Natural killer cell (primary cell): ENCODE measurements around the gene SGPP1. TPM values are rescaled to one million over a fixed set of nuclear protein-coding genes. Genes with fewer than 3 reads are reported as not detected.

Experiments used
- ATAC-seq, 3 donors: fragments of 150-1000 bp in 2 of 3; fragments of 200-7000 bp in 1 of 3; cut with Tn5 transposase; 1 replicate in 1 of 3; 2 replicates in 2 of 3; pipeline ENCODE4 v1.10.0; 2021; ENCODE audit warnings: mild to moderate bottlenecking in 2 of 3, moderate library complexity in 2 of 3
- DNase-seq, 2 donors: peaks; one replicate each; pipeline versions ENCODE4 v3.0.0 to v3.0.0-alpha.2; 2013 to 2021; ENCODE audit warnings: mixed read lengths in 1 of 2
- H3K27ac ChIP-seq: one replicate; pipeline ENCODE4 v1.5.1; 2013; ENCODE audit warnings: mild to moderate bottlenecking, low read length
- H3K27me3 ChIP-seq: one replicate; pipeline ENCODE4 v1.6.1; 2013; ENCODE audit warnings: low read length; ENCODE audit not compliant: control insufficient read depth, insufficient read depth
- H3K36me3 ChIP-seq: one replicate; pipeline ENCODE4 v1.6.1; 2013; ENCODE audit warnings: low read length; ENCODE audit not compliant: control insufficient read depth, insufficient read depth
- H3K4me1 ChIP-seq: one replicate; pipeline ENCODE4 v1.6.1; 2013; ENCODE audit warnings: low read length; ENCODE audit not compliant: control insufficient read depth, insufficient read depth
- H3K4me3 ChIP-seq: one replicate; pipeline ENCODE4 v1.5.1; 2013; ENCODE audit warnings: low read length
- H3K9me3 ChIP-seq: one replicate; pipeline ENCODE4 v1.6.1; 2013; ENCODE audit warnings: low read length; ENCODE audit not compliant: control insufficient read depth, insufficient read depth
- H3K27ac Mint-ChIP-seq, 2 donors: one replicate each; pipeline ENCODE4 v1.8.0; 2022; ENCODE audit warnings: mild to moderate bottlenecking in 2 of 2, mixed read lengths in 2 of 2, moderate library complexity in 1 of 2
- H3K27me3 Mint-ChIP-seq, 2 donors: one replicate each; pipeline ENCODE4 v1.8.0; 2022; ENCODE audit warnings: low read depth in 2 of 2, mixed read lengths in 2 of 2
- H3K36me3 Mint-ChIP-seq: one replicate; pipeline ENCODE4 v1.8.0; 2022; ENCODE audit warnings: mixed read lengths
- H3K4me1 Mint-ChIP-seq, 2 donors: one replicate each; pipeline ENCODE4 v1.8.0; 2022; ENCODE audit warnings: mixed read lengths in 2 of 2
- H3K4me3 Mint-ChIP-seq: one replicate; pipeline ENCODE4 v1.8.0; 2022; ENCODE audit warnings: mild to moderate bottlenecking, moderate library complexity, mixed read lengths
- H3K9me3 Mint-ChIP-seq, 2 donors: one replicate each; pipeline ENCODE4 v1.8.0; 2022; ENCODE audit warnings: mixed read lengths in 2 of 2
- CTCF ChIP-seq: fragments of 200-600 bp; IDR thresholded peaks from one replicate; pipeline ENCODE4 v1.8.0; 2022; ENCODE audit warnings: antibody characterized with exemption
- WGBS: methylation state at CpG from one replicate; pipeline ENCODE4 v1.1.7; 2013; ENCODE audit warnings: missing lambda C conversion rate; ENCODE audit not compliant: insufficient coverage; 5-methylcytosine and 5-hydroxymethylcytosine counted together
- intact Hi-C: fragments of 100-400 bp; cut with micrococcal nuclease; formaldehyde crosslinking; loops from one replicate; pipeline ENCODE4 v1.14.2; 2022
- total RNA-seq, 4 donors: library from RNA; stranded (reverse); fragments of 120-200 nt in 1 of 4; gene quantifications; one replicate each; pipeline versions ENCODE4 v1.2.3 to v1.2.4, GENCODE V29; 2013 to 2022

SGPP1 gene
- total RNA-seq, 3 donors from 2014 or later (not counting 1 experiment from before 2014, with no cell fraction given) = 17.8 to 23.4 (median 23.3) TPM

GRCh38 chr14:63764103-63764502, 36.2 kb upstream of the SGPP1 start:
- no peak for DNase-seq
- WGBS = 94% methylated on average over 5 of the region's 5 CpGs
- no peak for ATAC-seq
- no peaks in the 10 kb centered on the region for H3K36me3 ChIP-seq
- Mint-ChIP-seq H3K27me3 (no peaks in the 10 kb centered on the region), H3K27ac (no peak overlapping the region), H3K36me3 (no peaks in the 10 kb centered on the region), H3K4me3 (no peak overlapping the region), H3K4me1 (peaks cover 8 to 10% of the 10 kb centered on the region in 2 donors), H3K9me3 (no peaks in the 10 kb centered on the region)
- H3K4me3 ChIP-seq = no peak overlapping the region
- H3K4me1 ChIP-seq = peaks cover 6% of the 10 kb centered on the region
- TF ChIP-seq CTCF = no peak
- H3K9me3 ChIP-seq = no peaks in the 10 kb centered on the region
- intact Hi-C loops = loop anchor here (10.0 kb wide), 1 partner anchor 1599 kb away; no protein-coding TSS in a partner anchor
- H3K27ac ChIP-seq = no peak overlapping the region
- no peaks in the 10 kb centered on the region for H3K27me3 ChIP-seq

GRCh38 chr14:63761351-63762117, 33.7 kb upstream of the SGPP1 start:
- Histone ChIP-seq H3K4me3 (no peak overlapping the region), H3K4me1 (peaks cover 10% of the 10 kb centered on the region), H3K9me3 (no peaks in the 10 kb centered on the region), H3K27me3 (no peaks in the 10 kb centered on the region), H3K36me3 (no peaks in the 10 kb centered on the region), H3K27ac (no peak overlapping the region)
- Mint-ChIP-seq H3K9me3 (no peaks in the 10 kb centered on the region), H3K27ac (peak overlapping the region in 1 of 2 donors; percentile 56), H3K4me3 (peak overlapping the region; percentile 13), H3K36me3 (no peaks in the 10 kb centered on the region), H3K4me1 (peaks cover 8 to 10% of the 10 kb centered on the region in 2 donors), H3K27me3 (no peaks in the 10 kb centered on the region)
- ATAC-seq (peak in 1 of 3 donors; percentile 61), DNase-seq (no peak)
- 88% methylated on average over 26 of the region's 26 CpGs for WGBS
- intact Hi-C loops = loop anchor here (10.0 kb wide), 1 partner anchor 1597 kb away; no protein-coding TSS in a partner anchor
- TF ChIP-seq CTCF = no peak

DNA sequence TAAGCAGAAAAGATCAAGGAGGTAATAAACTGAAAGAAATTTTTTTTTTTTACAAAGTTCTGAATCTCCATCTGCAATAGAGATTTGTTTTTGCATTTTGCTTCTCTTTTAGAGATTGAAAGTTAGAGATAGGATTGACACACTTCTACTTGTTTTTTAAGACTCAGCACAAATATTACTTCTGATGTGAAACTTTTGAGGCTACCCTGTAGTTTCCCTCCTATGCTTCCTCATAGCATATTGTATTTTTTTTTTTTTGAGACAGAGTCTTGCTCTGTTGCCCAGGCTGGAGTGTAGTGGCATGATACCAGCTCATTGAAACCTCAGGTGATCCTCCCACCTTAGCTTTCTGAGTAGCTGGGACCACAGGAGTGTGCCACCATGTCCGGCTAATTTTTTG, 32.1 kb upstream of the SGPP1 start:
- no peak for TF ChIP-seq CTCF
- Mint-ChIP-seq H3K27ac (peak overlapping the region; percentile 87), H3K4me1 (peaks cover 8 to 10% of the 10 kb centered on the region in 2 donors), H3K36me3 (no peaks in the 10 kb centered on the region), H3K4me3 (peak overlapping the region; percentile 80), H3K27me3 (no peaks in the 10 kb centered on the region), H3K9me3 (no peaks in the 10 kb centered on the region)
- DNase-seq = peak in 1 of 2 donors; percentile 10
- ATAC-seq = peak in 2 of 3 donors; percentile 38 to 56
- Histone ChIP-seq H3K27me3 (no peaks in the 10 kb centered on the region), H3K4me3 (no peak overlapping the region), H3K4me1 (peaks cover 10% of the 10 kb centered on the region), H3K9me3 (no peaks in the 10 kb centered on the region), H3K27ac (peak overlapping the region; percentile 75), H3K36me3 (no peaks in the 10 kb centered on the region)
- 100% methylated on average over 1 of the region's 1 CpG for WGBS
- intact Hi-C loops = loop anchor here (10.0 kb wide), 1 partner anchor 1595 kb away; no protein-coding TSS in a partner anchor
